ENCODE results near the gene SH3BP1. TPM values are rescaled to one million over a fixed set of nuclear protein-coding genes. Genes with fewer than 3 reads are reported as not detected.

SH3BP1 gene
- polyA plus RNA-seq, 1 experiment: 5.8 TPM

- TF ChIP-seq CTCF (IDR thresholded peaks at IDR 0.05; ENCODE audit: insufficient read depth, low read depth, low read length): no peak
- Histone ChIP-seq H3K27me3 (ENCODE audit: control insufficient read depth, insufficient read depth, low read length) (no peaks in the 10 kb centered on the region), H3K4me3 (ENCODE audit: low read depth, low read length) (no peak overlapping the region), H3K36me3 (ENCODE audit: control insufficient read depth, insufficient read depth, low read length) (peaks cover 2% of the 10 kb centered on the region)
- POLR2A ChIA-PET: no interaction called here
- DNase-seq (ENCODE audit: low read depth): no peak
- CTCF ChIA-PET: interaction anchor here (1.0 to 6.5 kb wide), 5 partner anchors 8 to 96 kb away, joined by 3 to 79 read pairs (median 35); partner anchors contain the start of gene GGA1
These were observed 4.3 kb upstream of the SH3BP1 start for GRCh38 chr22:37635157-37635556.

GRCh38 chr22:37636186-37636948 is 3.1 kb upstream of the SH3BP1 start:
- no peak for DNase-seq (ENCODE audit: low read depth)
- ChIA-PET POLR2A (no interaction called here), CTCF (interaction anchor here (0.6 to 6.5 kb wide), 12 partner anchors 7 to 100 kb away, joined by 3 to 79 read pairs (median 4); partner anchors contain the start of genes NOL12 and PDXP)
- H3K27me3 ChIP-seq (ENCODE audit: control insufficient read depth, insufficient read depth, low read length): no peaks in the 10 kb centered on the region
- TF ChIP-seq CTCF (IDR thresholded peaks at IDR 0.05; ENCODE audit: insufficient read depth, low read depth, low read length): peak; percentile 55
- no peak overlapping the region for H3K4me3 ChIP-seq (ENCODE audit: low read depth, low read length)
- H3K36me3 ChIP-seq (ENCODE audit: control insufficient read depth, insufficient read depth, low read length): peaks cover 2% of the 10 kb centered on the region; the same call in 1 of the 2 replicates

GRCh38 chr22:37636949-37637273 is 2.6 kb upstream of the SH3BP1 start:
- no peak overlapping the region for H3K4me3 ChIP-seq (ENCODE audit: low read depth, low read length)
- no peak for DNase-seq (ENCODE audit: low read depth)
- H3K27me3 ChIP-seq (ENCODE audit: control insufficient read depth, insufficient read depth, low read length): no peaks in the 10 kb centered on the region
- H3K36me3 ChIP-seq (ENCODE audit: control insufficient read depth, insufficient read depth, low read length): no peaks in the 10 kb centered on the region
- TF ChIP-seq CTCF (IDR thresholded peaks at IDR 0.05; ENCODE audit: insufficient read depth, low read depth, low read length): no peak
- ChIA-PET POLR2A (no interaction called here), CTCF (interaction anchor here (0.6 to 1.9 kb wide), 12 partner anchors 9 to 354 kb away, joined by 3 to 11 read pairs (median 4); partner anchors contain the start of genes NOL12 and PDXP)

- ChIA-PET CTCF (interaction anchor here (12.3 kb wide), 1 partner anchor 42 kb away, joined by 265 read pairs; the partner anchor contains the start of genes LGALS1 and NOL12), POLR2A (no interaction called here)
- TF ChIP-seq CTCF (IDR thresholded peaks at IDR 0.05; ENCODE audit: insufficient read depth, low read depth, low read length): no peak
- Histone ChIP-seq H3K27me3 (ENCODE audit: control insufficient read depth, insufficient read depth, low read length) (no peaks in the 10 kb centered on the region), H3K36me3 (ENCODE audit: control insufficient read depth, insufficient read depth, low read length) (0 out of 2 replicates have a peak, but pooled peaks cover 1% of the 10 kb centered on the region), H3K4me3 (ENCODE audit: low read depth, low read length) (no peak overlapping the region)
- DNase-seq (ENCODE audit: low read depth): no peak
These were observed 939 bp upstream of the SH3BP1 start for GRCh38 chr22:37638391-37639069.
